DND-41 (cell line): ENCODE results near the gene PBX4.
A peak's percentile ranks its signal among the peaks of the same experiment; 100 is the strongest.

Experiments used
- ATAC-seq: fragments of 200-7000 bp; cut with Tn5 transposase; 3 replicates; pipeline ENCODE4 v1.9.1; 2021; ENCODE audit warnings: low read depth; ENCODE audit not compliant: insufficient read depth
- DNase-seq: peaks from one replicate; pipeline ENCODE4 v3.0.0-alpha.2; 2020
- H2AFZ ChIP-seq: 2 replicates; pipeline ENCODE4 v1.6.0; 2012; ENCODE audit warnings: low read depth, low read length
- H3K27ac ChIP-seq: 2 replicates; pipeline ENCODE4 v1.5.1; 2012; ENCODE audit warnings: low read length, inconsistent platforms
- H3K27me3 ChIP-seq: fragments of 200-600 bp; sonication (generic); 2 replicates; pipeline ENCODE4 v1.6.0; 2012; ENCODE audit warnings: low read length, mild to moderate bottlenecking, inconsistent platforms; ENCODE audit not compliant: insufficient read depth, poor library complexity
- H3K36me3 ChIP-seq: 2 replicates; pipeline ENCODE4 v1.5.1; 2012; ENCODE audit warnings: low read length, inconsistent platforms; ENCODE audit not compliant: insufficient read depth
- H3K4me1 ChIP-seq: 2 replicates; pipeline ENCODE4 v1.5.1; 2012; ENCODE audit warnings: mild to moderate bottlenecking, low read length; ENCODE audit not compliant: insufficient read depth
- H3K4me2 ChIP-seq: 2 replicates; pipeline ENCODE4 v1.6.0; 2012; ENCODE audit warnings: mild to moderate bottlenecking, moderate library complexity, low read length, inconsistent platforms; ENCODE audit not compliant: insufficient read depth
- H3K4me3 ChIP-seq, 2 experiments: fragments of 200-600 bp in 1 of 2; shearing (Covaris generic) in 1 of 2; 2 replicates each; pipeline ENCODE4 v1.5.1; 2012 to 2016; ENCODE audit warnings: inconsistent platforms in 2 of 2, low read length in 2 of 2, mild to moderate bottlenecking in 2 of 2, low read depth in 1 of 2, moderate library complexity in 1 of 2
- H3K79me2 ChIP-seq: 2 replicates; pipeline ENCODE4 v1.6.0; 2012; ENCODE audit warnings: low read length, inconsistent platforms; ENCODE audit not compliant: insufficient read depth
- H3K9ac ChIP-seq: 2 replicates; pipeline ENCODE4 v1.6.0; 2012; ENCODE audit warnings: low read depth, mild to moderate bottlenecking, inconsistent platforms, low read length, moderate library complexity
- H3K9me3 ChIP-seq: 2 replicates; pipeline ENCODE4 v1.5.1; 2012; ENCODE audit warnings: low read length, moderate library complexity, mild to moderate bottlenecking, inconsistent platforms; ENCODE audit not compliant: insufficient read depth, severe bottlenecking
- H4K20me1 ChIP-seq: 2 replicates; pipeline ENCODE4 v1.6.0; 2012; ENCODE audit warnings: low read length; ENCODE audit not compliant: insufficient read depth
- CTCF ChIP-seq: IDR thresholded peaks from 2 replicates; pipeline ENCODE4 v1.5.1; 2012; ENCODE audit warnings: borderline replicate concordance, low read length, moderate library complexity, mild to moderate bottlenecking; ENCODE audit not compliant: poor library complexity, severe bottlenecking; ENCODE audit errors: extremely low read depth
- EZH2 ChIP-seq: IDR thresholded peaks from 3 replicates; pipeline ENCODE4 v1.6.1; 2012; ENCODE audit warnings: borderline replicate concordance, low read depth, mild to moderate bottlenecking, moderate library complexity, low read length, inconsistent platforms; ENCODE audit not compliant: severe bottlenecking

Gene PBX4

GRCh38 chr19:19566306-19566705, 52.2 kb downstream of the PBX4 start:
- H3K27ac ChIP-seq: no peak overlapping the region
- H3K27me3 ChIP-seq: no peaks in the 10 kb centered on the region
- ATAC-seq (no peak), DNase-seq (no peak)
- H3K4me1 ChIP-seq: no peaks in the 10 kb centered on the region
- H3K9ac ChIP-seq: no peak overlapping the region
- H4K20me1 ChIP-seq: no peaks in the 10 kb centered on the region
- H3K9me3 ChIP-seq: no peaks in the 10 kb centered on the region
- H2AFZ ChIP-seq: no peak overlapping the region
- no peaks in the 10 kb centered on the region for H3K79me2 ChIP-seq
- H3K4me2 ChIP-seq: no peak overlapping the region
- H3K4me3 ChIP-seq: no peak overlapping the region
- peaks cover 41% of the 10 kb centered on the region for H3K36me3 ChIP-seq
- TF ChIP-seq EZH2 (no peak), CTCF (no peak)

GRCh38 chr19:19563348-19563848, 55.1 kb downstream of the PBX4 start:
- no peak for TF ChIP-seq EZH2
- TF ChIP-seq CTCF: no peak
- Histone ChIP-seq H3K27ac (no peak overlapping the region), H2AFZ (no peak overlapping the region), H4K20me1 (no peaks in the 10 kb centered on the region), H3K36me3 (peaks cover 20% of the 10 kb centered on the region), H3K27me3 (no peaks in the 10 kb centered on the region), H3K4me2 (no peak overlapping the region), H3K9ac (no peak overlapping the region), H3K4me3 (no peak overlapping the region), H3K9me3 (no peaks in the 10 kb centered on the region), H3K79me2 (no peaks in the 10 kb centered on the region), H3K4me1 (no peaks in the 10 kb centered on the region)
- no peak for DNase-seq
- ATAC-seq: no peak

- H3K36me3 ChIP-seq: peaks cover 20% of the 10 kb centered on the region
- H3K9ac ChIP-seq: no peak overlapping the region
- no peak for DNase-seq
- H4K20me1 ChIP-seq: no peaks in the 10 kb centered on the region
- H3K4me1 ChIP-seq: no peaks in the 10 kb centered on the region
- H3K27ac ChIP-seq: no peak overlapping the region
- no peak overlapping the region for H3K4me2 ChIP-seq
- no peaks in the 10 kb centered on the region for H3K9me3 ChIP-seq
- no peak overlapping the region for H2AFZ ChIP-seq
- no peak overlapping the region for H3K4me3 ChIP-seq
- no peak for TF ChIP-seq EZH2
- peak; percentile 34 for TF ChIP-seq CTCF
- H3K27me3 ChIP-seq: no peaks in the 10 kb centered on the region
- peak; percentile 33; the same call in 1 of the 3 replicates for ATAC-seq
- H3K79me2 ChIP-seq: no peaks in the 10 kb centered on the region
Observed at GRCh38 chr19:19562665-19563347, 55.7 kb downstream of the PBX4 start.
